ENCODE measurements around the gene PFDN4.

PFDN4 gene

GRCh38 chr20:54177378-54177777 lies 30.5 kb upstream of the PFDN4 start:
- no peak overlapping the region for H4K8ac ChIP-seq (ENCODE audit: low read depth, low read length)
- no peak overlapping the region for H3K27ac ChIP-seq (ENCODE audit: low read depth, low read length)
- no CpG with 5 or more reads among the region's 6 CpGs for WGBS (ENCODE audit: extremely low coverage, insufficient coverage, insufficient read length)
- no peak overlapping the region for H3K4me2 ChIP-seq (ENCODE audit: low read length)
- no peak overlapping the region for H4K12ac ChIP-seq (ENCODE audit: low read depth, low read length)
- no peaks in the 10 kb centered on the region for H3K79me2 ChIP-seq (ENCODE audit: control insufficient read depth, insufficient read depth, low read length, poor library complexity)
- no peaks in the 10 kb centered on the region for H3K36me3 ChIP-seq (ENCODE audit: control insufficient read depth in 1 of 2, insufficient read depth in 2 of 2, low read length in 2 of 2)
- H3K4ac ChIP-seq (ENCODE audit: low read depth, low read length), result no peak overlapping the region
- peaks cover 25% of the 10 kb centered on the region for H3K27me3 ChIP-seq (ENCODE audit: insufficient read depth, low read length)
- peaks cover 17 to 20% of the 10 kb centered on the region in 2 experiments for H3K4me1 ChIP-seq (ENCODE audit: control insufficient read depth in 1 of 2, insufficient read depth in 2 of 2, low read length in 2 of 2)
- H3K18ac ChIP-seq (ENCODE audit: low read length), result no peak overlapping the region
- no peak overlapping the region for H4K91ac ChIP-seq (ENCODE audit: low read depth, low read length)
- H3K14ac ChIP-seq (ENCODE audit: low read length), result no peak overlapping the region
- H3K79me1 ChIP-seq (ENCODE audit: low read length), result no peaks in the 10 kb centered on the region
- no peak overlapping the region for H3K9ac ChIP-seq (ENCODE audit: low read length)
- DNase-seq, result no peak
- no peak overlapping the region for H2AFZ ChIP-seq (ENCODE audit: insufficient read depth, low read length, poor library complexity)
- H2AK5ac ChIP-seq (ENCODE audit: low read length), result no peak overlapping the region
- no peak overlapping the region for H2BK12ac ChIP-seq (ENCODE audit: low read length)
- no peak overlapping the region for H3K4me3 ChIP-seq (ENCODE audit: low read depth, low read length)
- H3K23ac ChIP-seq (ENCODE audit: low read length), result no peak overlapping the region
- peaks cover 4% of the 10 kb centered on the region for H3K9me3 ChIP-seq (ENCODE audit: insufficient read depth, low read depth, low read length)
- no peak overlapping the region for H2BK120ac ChIP-seq (ENCODE audit: insufficient read depth, low read length, poor library complexity)
- H2BK5ac ChIP-seq (ENCODE audit: low read depth, low read length, poor library complexity), result no peak overlapping the region

DNA sequence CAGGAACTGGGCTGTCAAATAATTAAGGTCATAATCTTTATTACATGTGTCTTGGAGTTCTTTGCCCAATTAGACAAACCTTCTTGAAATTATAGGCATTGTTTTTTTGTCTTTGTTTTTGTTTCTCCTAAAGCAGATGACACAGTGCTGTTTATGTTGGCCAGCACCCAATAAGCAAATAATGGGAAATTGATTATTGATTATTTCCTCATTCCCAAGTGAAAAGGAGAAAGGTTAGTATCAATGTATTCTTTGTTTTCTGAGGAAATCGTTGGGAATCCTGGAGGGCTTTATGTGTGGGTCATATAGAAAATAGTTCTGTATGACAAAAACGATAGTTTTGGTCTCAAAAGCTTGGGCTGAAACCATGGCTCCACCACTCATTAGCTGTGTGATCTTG lies 29.6 kb upstream of the PFDN4 start:
- Histone ChIP-seq H3K4me2 (ENCODE audit: low read length) (no peak overlapping the region), H4K8ac (ENCODE audit: low read depth, low read length) (no peak overlapping the region), H3K4ac (ENCODE audit: low read depth, low read length) (no peak overlapping the region), H2BK120ac (ENCODE audit: insufficient read depth, low read length, poor library complexity) (no peak overlapping the region), H3K79me2 (ENCODE audit: control insufficient read depth, insufficient read depth, low read length, poor library complexity) (no peaks in the 10 kb centered on the region), H2AFZ (ENCODE audit: insufficient read depth, low read length, poor library complexity) (no peak overlapping the region), H3K14ac (ENCODE audit: low read length) (no peak overlapping the region), H3K27ac (ENCODE audit: low read depth, low read length) (no peak overlapping the region), H3K4me1 (ENCODE audit: control insufficient read depth in 1 of 2, insufficient read depth in 2 of 2, low read length in 2 of 2) (peaks cover 11 to 12% of the 10 kb centered on the region in 2 experiments), H3K36me3 (ENCODE audit: control insufficient read depth in 1 of 2, insufficient read depth in 2 of 2, low read length in 2 of 2) (no peaks in the 10 kb centered on the region), H3K4me3 (ENCODE audit: low read depth, low read length) (no peak overlapping the region), H2AK5ac (ENCODE audit: low read length) (no peak overlapping the region), H3K79me1 (ENCODE audit: low read length) (no peaks in the 10 kb centered on the region), H4K91ac (ENCODE audit: low read depth, low read length) (no peak overlapping the region), H2BK12ac (ENCODE audit: low read length) (no peak overlapping the region), H4K12ac (ENCODE audit: low read depth, low read length) (no peak overlapping the region), H3K18ac (ENCODE audit: low read length) (no peak overlapping the region), H3K27me3 (ENCODE audit: insufficient read depth, low read length) (peaks cover 16% of the 10 kb centered on the region), H3K23ac (ENCODE audit: low read length) (no peak overlapping the region), H3K9ac (ENCODE audit: low read length) (no peak overlapping the region), H3K9me3 (ENCODE audit: insufficient read depth, low read depth, low read length) (no peaks in the 10 kb centered on the region), H2BK5ac (ENCODE audit: low read depth, low read length, poor library complexity) (no peak overlapping the region)
- no peak for DNase-seq
- no CpG with 5 or more reads among the region's 2 CpGs for WGBS (ENCODE audit: extremely low coverage, insufficient coverage, insufficient read length)

DNA sequence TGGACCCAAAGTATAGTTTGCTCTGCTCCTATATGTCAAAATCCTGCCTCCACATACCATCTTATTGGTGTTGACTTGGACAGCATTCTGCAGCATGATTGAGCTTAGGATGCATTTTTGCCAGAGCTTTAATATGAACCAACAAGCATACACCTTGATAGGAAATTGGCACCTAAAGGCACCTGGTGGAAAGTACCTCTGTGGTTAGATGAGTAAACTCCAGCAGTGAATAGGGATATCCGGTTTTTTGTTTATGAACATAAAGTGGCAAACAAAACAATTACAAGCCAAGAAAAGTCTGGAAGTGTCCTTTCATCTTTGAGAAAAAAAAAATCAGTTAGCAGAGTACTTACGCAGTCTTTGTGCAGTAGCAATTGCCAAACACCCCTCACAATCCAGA lies 27.9 kb upstream of the PFDN4 start:
- Histone ChIP-seq H3K4ac (ENCODE audit: low read depth, low read length) (no peak overlapping the region), H2BK12ac (ENCODE audit: low read length) (no peak overlapping the region), H2BK5ac (ENCODE audit: low read depth, low read length, poor library complexity) (no peak overlapping the region), H4K91ac (ENCODE audit: low read depth, low read length) (no peak overlapping the region), H3K14ac (ENCODE audit: low read length) (no peak overlapping the region), H3K4me3 (ENCODE audit: low read depth, low read length) (no peak overlapping the region), H3K79me1 (ENCODE audit: low read length) (no peaks in the 10 kb centered on the region), H4K8ac (ENCODE audit: low read depth, low read length) (no peak overlapping the region), H3K9me3 (ENCODE audit: insufficient read depth, low read depth, low read length) (no peaks in the 10 kb centered on the region), H3K79me2 (ENCODE audit: control insufficient read depth, insufficient read depth, low read length, poor library complexity) (no peaks in the 10 kb centered on the region), H3K18ac (ENCODE audit: low read length) (no peak overlapping the region), H2AK5ac (ENCODE audit: low read length) (no peak overlapping the region), H3K9ac (ENCODE audit: low read length) (no peak overlapping the region), H4K12ac (ENCODE audit: low read depth, low read length) (no peak overlapping the region), H3K4me2 (ENCODE audit: low read length) (no peak overlapping the region), H3K36me3 (ENCODE audit: control insufficient read depth in 1 of 2, insufficient read depth in 2 of 2, low read length in 2 of 2) (no peaks in the 10 kb centered on the region), H2BK120ac (ENCODE audit: insufficient read depth, low read length, poor library complexity) (no peak overlapping the region), H2AFZ (ENCODE audit: insufficient read depth, low read length, poor library complexity) (no peak overlapping the region), H3K27me3 (ENCODE audit: insufficient read depth, low read length) (no peaks in the 10 kb centered on the region), H3K27ac (ENCODE audit: low read depth, low read length) (no peak overlapping the region), H3K23ac (ENCODE audit: low read length) (no peak overlapping the region), H3K4me1 (ENCODE audit: control insufficient read depth in 1 of 2, insufficient read depth in 2 of 2, low read length in 2 of 2) (no peaks in the 10 kb centered on the region)
- no peak for DNase-seq
- WGBS (ENCODE audit: extremely low coverage, insufficient coverage, insufficient read length), result no CpG with 5 or more reads among the region's 2 CpGs

- Histone ChIP-seq H4K8ac (ENCODE audit: low read depth, low read length) (no peak overlapping the region), H2BK12ac (ENCODE audit: low read length) (no peak overlapping the region), H3K27ac (ENCODE audit: low read depth, low read length) (no peak overlapping the region), H4K12ac (ENCODE audit: low read depth, low read length) (no peak overlapping the region), H2BK120ac (ENCODE audit: insufficient read depth, low read length, poor library complexity) (no peak overlapping the region), H3K79me2 (ENCODE audit: control insufficient read depth, insufficient read depth, low read length, poor library complexity) (no peaks in the 10 kb centered on the region), H3K9ac (ENCODE audit: low read length) (no peak overlapping the region), H3K4me1 (ENCODE audit: control insufficient read depth in 1 of 2, insufficient read depth in 2 of 2, low read length in 2 of 2) (no peaks in the 10 kb centered on the region), H3K4me2 (ENCODE audit: low read length) (no peak overlapping the region), H3K79me1 (ENCODE audit: low read length) (no peaks in the 10 kb centered on the region), H3K27me3 (ENCODE audit: insufficient read depth, low read length) (no peaks in the 10 kb centered on the region), H3K4me3 (ENCODE audit: low read depth, low read length) (no peak overlapping the region), H3K4ac (ENCODE audit: low read depth, low read length) (no peak overlapping the region), H3K23ac (ENCODE audit: low read length) (no peak overlapping the region), H2AFZ (ENCODE audit: insufficient read depth, low read length, poor library complexity) (no peak overlapping the region), H3K18ac (ENCODE audit: low read length) (no peak overlapping the region), H2BK5ac (ENCODE audit: low read depth, low read length, poor library complexity) (no peak overlapping the region), H3K9me3 (ENCODE audit: insufficient read depth, low read depth, low read length) (no peaks in the 10 kb centered on the region), H3K14ac (ENCODE audit: low read length) (no peak overlapping the region), H3K36me3 (ENCODE audit: control insufficient read depth in 1 of 2, insufficient read depth in 2 of 2, low read length in 2 of 2) (no peaks in the 10 kb centered on the region), H2AK5ac (ENCODE audit: low read length) (no peak overlapping the region), H4K91ac (ENCODE audit: low read depth, low read length) (no peak overlapping the region)
- no peak for DNase-seq
- no CpG with 5 or more reads among the region's 1 CpG for WGBS (ENCODE audit: extremely low coverage, insufficient coverage, insufficient read length)
Measured at GRCh38 chr20:54180931-54181330, 27.0 kb upstream of the PFDN4 start.

Data from trophoblast cell (in vitro differentiated cells and primary cell).